Effector memory CD4-positive, alpha-beta T cell (primary cell): ENCODE data around the gene CIP2A.

ENCODE experiments used
- DNase-seq, 3 donors: peaks; one replicate each; pipeline ENCODE4 v3.0.0-alpha.2; 2020
- H3K27ac ChIP-seq: 2 replicates; pipeline ENCODE4 v1.7.0; 2013; ENCODE audit warnings: mild to moderate bottlenecking, low read length, moderate library complexity; ENCODE audit not compliant: insufficient read depth, poor library complexity, severe bottlenecking
- H3K27me3 ChIP-seq: replicated peaks from 2 replicates; pipeline ENCODE4 v1.7.0; 2013; ENCODE audit warnings: mild to moderate bottlenecking, low read length; ENCODE audit not compliant: insufficient read depth, control insufficient read depth, poor library complexity, severe bottlenecking
- H3K36me3 ChIP-seq: 2 replicates; pipeline ENCODE4 v1.7.0; 2013; ENCODE audit warnings: mild to moderate bottlenecking, low read length, moderate library complexity; ENCODE audit not compliant: control insufficient read depth, insufficient read depth
- H3K4me1 ChIP-seq: 2 replicates; pipeline ENCODE4 v1.7.0; 2013; ENCODE audit warnings: low read length, mild to moderate bottlenecking; ENCODE audit not compliant: control insufficient read depth, insufficient read depth, poor library complexity, severe bottlenecking
- H3K4me3 ChIP-seq: 2 replicates; pipeline ENCODE4 v1.7.0; 2013; ENCODE audit warnings: low read length, low read depth, mild to moderate bottlenecking; ENCODE audit not compliant: insufficient read depth, poor library complexity, severe bottlenecking
- H3K9me3 ChIP-seq: 2 replicates; pipeline ENCODE4 v1.7.0; 2013; ENCODE audit warnings: mild to moderate bottlenecking, low read length, moderate library complexity; ENCODE audit not compliant: control insufficient read depth

The CIP2A gene

DNA sequence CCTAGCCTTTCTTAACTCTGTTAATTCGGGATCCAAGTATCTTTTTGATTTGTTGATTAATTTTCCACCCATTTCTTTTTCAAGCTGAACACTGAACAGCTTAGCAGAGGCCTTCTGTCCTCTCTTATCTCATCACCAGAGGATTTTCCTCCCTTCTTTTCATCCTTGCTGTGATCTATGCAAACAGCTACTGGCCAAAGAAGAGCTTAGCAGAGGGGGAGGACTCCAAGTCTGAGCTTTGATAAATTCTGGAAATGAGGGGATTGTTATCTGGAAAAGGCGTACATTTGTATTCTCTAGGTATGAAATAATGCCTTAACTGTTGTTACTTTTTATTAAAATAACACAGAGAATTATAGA is 13.7 kb upstream of the CIP2A start:
- peak overlapping the region; percentile 54 for H3K27ac ChIP-seq
- no peaks in the 10 kb centered on the region for H3K27me3 ChIP-seq
- no peaks in the 10 kb centered on the region for H3K9me3 ChIP-seq
- H3K36me3 ChIP-seq: no peaks in the 10 kb centered on the region
- DNase-seq: no peak
- H3K4me3 ChIP-seq: no peak overlapping the region
- H3K4me1 ChIP-seq: peaks cover 36% of the 10 kb centered on the region

DNA sequence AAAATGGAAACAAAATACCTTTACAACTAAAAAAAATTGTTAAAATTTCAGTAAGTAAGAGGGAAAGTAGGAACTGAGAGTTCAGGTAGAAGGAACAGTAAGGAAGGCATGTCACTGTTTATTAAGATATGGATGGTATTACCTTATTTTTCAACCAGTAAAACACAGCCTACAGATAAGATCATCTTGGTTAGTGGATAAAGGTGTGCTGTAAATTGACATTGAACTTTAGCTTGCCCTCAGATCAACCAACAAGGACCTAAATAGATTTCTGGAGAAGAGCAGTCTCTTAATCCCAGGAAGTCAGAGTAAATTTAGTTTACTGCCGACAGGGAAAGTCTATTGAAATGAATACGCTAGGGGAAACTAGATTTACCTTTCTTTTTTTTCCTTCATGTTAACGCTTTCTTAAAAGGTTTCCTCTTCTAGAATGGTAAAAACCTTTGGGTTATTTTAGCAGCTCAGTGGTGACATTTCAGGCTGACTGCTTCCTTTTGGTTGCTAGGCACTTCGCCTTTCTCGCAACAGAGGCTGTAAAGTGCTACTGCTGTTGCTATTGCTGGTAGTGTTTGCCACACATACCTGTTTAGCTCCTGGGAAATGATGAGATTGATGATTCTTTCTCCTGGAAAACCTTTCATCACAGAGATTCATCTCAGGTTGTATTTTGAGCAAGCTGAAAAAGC is 13.2 kb upstream of the CIP2A start:
- no peaks in the 10 kb centered on the region for H3K27me3 ChIP-seq
- no peaks in the 10 kb centered on the region for H3K9me3 ChIP-seq
- H3K4me1 ChIP-seq: peaks cover 36% of the 10 kb centered on the region
- peak overlapping the region; percentile 54 for H3K27ac ChIP-seq
- H3K4me3 ChIP-seq: no peak overlapping the region
- DNase-seq: peak in 2 of 3 donors; percentile 1 to 3
- H3K36me3 ChIP-seq: no peaks in the 10 kb centered on the region

DNA sequence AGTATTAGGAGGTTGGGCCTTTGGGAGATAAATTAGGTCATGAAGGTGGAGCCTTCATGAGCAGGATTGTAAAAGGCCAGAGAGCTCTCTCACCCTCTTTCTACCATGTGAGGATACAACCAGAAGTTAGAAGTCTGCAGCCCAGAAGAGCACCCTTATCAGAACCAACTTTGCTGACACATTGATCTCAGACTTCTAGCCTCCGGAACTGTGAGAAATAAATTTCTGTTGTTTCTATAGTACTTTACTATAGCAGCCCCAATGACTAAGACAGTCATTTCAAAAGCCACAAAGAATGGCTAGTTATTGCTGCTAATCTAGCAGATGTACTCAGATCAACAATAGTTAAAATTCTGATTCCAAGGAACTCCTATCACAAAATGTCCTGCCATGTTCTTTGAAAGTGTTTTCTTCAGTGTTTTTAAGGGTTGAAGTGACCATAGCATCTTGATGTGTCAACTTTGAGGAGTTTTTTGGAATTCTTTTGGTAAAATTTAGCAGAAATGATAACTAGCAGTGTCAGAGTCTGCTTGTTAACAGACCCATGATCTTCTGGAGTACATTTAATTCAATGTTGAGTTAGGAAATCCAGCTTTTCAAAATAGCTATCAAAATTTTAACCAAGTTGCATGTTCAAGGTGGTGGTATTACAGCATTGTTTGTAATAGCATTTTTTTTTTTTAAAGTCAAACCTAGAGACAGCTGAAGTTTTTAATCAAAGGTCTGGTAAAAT is 10.6 kb upstream of the CIP2A start:
- H3K4me3 ChIP-seq: no peak overlapping the region
- no peaks in the 10 kb centered on the region for H3K27me3 ChIP-seq
- peaks cover 27% of the 10 kb centered on the region for H3K4me1 ChIP-seq
- no peak overlapping the region for H3K27ac ChIP-seq
- no peak for DNase-seq
- H3K36me3 ChIP-seq: no peaks in the 10 kb centered on the region
- no peaks in the 10 kb centered on the region for H3K9me3 ChIP-seq

DNA sequence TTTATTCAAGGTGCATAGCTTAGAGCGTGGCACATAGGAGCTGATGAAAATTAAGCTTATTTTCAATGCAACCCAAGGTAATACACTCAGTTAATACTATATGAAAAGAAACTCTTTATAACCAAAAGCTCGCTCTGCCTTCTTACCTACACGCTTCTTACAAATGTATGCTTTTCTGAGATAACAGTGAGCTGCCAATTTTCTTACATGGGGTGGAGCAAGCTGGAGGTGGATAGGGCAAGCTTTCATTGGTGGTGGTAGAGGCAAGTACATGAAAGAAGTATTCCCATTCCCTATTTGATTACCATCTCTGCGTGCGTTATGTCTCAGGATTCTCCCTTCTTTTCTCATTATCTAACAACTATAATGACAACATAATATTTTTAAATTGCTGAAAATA is 9.1 kb upstream of the CIP2A start:
- Histone ChIP-seq H3K27me3 (no peaks in the 10 kb centered on the region), H3K27ac (no peak overlapping the region), H3K4me1 (peaks cover 14% of the 10 kb centered on the region), H3K36me3 (no peaks in the 10 kb centered on the region), H3K9me3 (no peaks in the 10 kb centered on the region), H3K4me3 (no peak overlapping the region)
- DNase-seq: no peak

DNA sequence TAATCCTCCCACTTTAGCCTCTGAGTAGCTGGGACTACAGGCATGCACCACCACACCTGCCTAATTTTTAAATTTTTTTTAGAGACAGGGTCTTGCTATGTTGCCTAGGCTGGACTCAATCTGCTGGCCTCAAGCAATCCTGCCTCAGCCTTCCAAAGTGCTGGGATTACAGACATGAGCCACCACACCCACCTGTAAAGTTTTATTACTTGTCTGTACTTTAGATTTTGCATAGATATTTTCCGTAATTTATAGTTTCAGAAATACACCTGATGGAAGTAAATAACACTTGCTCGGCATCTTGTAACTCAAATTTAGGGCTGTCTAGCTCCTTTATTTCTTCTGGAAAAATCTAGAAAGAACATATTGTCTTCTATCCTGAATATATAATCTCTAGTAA is 6.1 kb upstream of the CIP2A start:
- Histone ChIP-seq H3K36me3 (no peaks in the 10 kb centered on the region), H3K9me3 (no peaks in the 10 kb centered on the region), H3K4me3 (no peak overlapping the region), H3K27ac (no peak overlapping the region), H3K4me1 (no peaks in the 10 kb centered on the region), H3K27me3 (no peaks in the 10 kb centered on the region)
- no peak for DNase-seq

DNA sequence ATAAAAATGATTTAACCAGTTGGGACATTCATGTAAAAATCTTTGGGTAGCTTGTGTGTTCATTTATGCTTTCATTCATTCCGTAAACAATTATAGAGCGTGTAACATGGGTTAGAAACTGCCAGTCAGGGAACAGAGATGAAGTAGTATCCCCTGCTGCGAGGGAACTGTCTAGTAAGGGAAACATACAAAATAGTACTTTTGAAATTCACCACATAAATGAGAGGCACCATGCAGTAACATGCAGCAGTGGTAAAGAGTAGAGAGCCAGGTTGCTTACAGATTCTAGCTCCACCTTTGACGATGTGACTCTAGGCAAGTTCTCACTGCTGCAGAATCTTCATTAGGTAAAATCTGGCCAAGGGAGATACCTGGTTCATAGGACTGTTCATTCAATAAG is 1.2 kb upstream of the CIP2A start:
- H3K9me3 ChIP-seq: no peaks in the 10 kb centered on the region
- H3K27me3 ChIP-seq: no peaks in the 10 kb centered on the region
- peak overlapping the region; percentile 79 for H3K4me3 ChIP-seq
- H3K27ac ChIP-seq: peak overlapping the region; percentile 94
- H3K36me3 ChIP-seq: no peaks in the 10 kb centered on the region
- DNase-seq: no peak
- peaks cover 3% of the 10 kb centered on the region for H3K4me1 ChIP-seq

DNA sequence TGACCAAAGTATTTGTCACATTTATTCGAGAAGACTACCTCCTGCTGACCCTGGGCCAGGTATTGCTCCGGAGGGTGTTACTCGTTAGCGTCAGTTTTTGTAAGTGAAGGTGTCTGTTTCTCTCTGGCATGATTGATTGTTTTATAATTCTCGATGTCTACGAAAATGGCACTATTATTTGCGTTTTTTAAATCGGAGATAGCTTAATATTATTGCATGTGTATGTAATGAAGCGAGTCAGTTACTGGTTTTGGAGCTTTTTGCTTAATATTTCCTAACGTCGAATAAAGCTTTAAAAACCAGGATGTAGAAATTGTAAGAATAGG is 723 bp upstream of the CIP2A start:
- no peaks in the 10 kb centered on the region for H3K36me3 ChIP-seq
- H3K4me3 ChIP-seq: peak overlapping the region; percentile 79
- no peak for DNase-seq
- peaks cover 3% of the 10 kb centered on the region for H3K4me1 ChIP-seq
- H3K27ac ChIP-seq: peak overlapping the region; percentile 94
- no peaks in the 10 kb centered on the region for H3K9me3 ChIP-seq
- H3K27me3 ChIP-seq: no peaks in the 10 kb centered on the region

DNA sequence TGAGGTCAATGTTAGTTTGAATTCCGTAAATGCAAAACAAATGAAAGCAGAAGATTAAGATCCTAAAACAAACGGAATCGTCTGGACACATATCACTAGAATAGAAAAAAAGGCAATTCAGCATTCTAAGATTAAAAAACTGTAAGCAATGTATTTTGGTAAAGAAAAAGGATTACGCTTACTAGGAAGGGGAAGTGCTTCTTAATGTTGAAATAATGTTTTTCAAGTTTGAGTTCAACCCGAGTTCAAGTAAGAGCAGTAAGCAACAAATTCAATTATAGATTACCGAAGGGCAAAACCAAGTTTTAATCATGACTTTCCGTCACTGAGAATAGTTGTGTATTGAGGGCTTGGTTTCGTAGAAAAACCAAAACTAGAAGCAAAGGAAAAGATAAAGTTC is 637 bp downstream of the CIP2A start:
- Histone ChIP-seq H3K4me1 (peaks cover 3% of the 10 kb centered on the region), H3K27ac (peak overlapping the region; percentile 94), H3K4me3 (peak overlapping the region; percentile 79), H3K9me3 (no peaks in the 10 kb centered on the region), H3K27me3 (no peaks in the 10 kb centered on the region), H3K36me3 (no peaks in the 10 kb centered on the region)
- DNase-seq: no peak

DNA sequence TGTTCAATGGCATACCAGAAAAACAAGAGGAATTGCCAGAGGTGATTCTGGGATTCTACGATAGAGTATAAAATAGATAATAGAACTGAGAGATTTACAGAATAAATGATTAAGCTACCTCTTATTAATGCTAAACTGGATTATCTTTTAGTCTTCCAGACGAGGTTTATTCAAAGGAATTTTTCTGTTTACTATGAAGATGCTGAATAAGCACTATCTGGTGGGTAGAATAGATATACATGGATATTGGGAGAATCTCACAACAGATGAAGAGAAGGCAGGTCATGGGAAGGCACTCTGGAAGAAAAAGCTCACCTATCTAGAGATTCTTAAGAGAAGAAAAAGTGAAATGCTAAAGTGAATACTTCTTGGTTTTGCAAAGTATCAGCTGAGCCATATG is 11.2 kb downstream of the CIP2A start:
- no peak for DNase-seq
- Histone ChIP-seq H3K36me3 (no peaks in the 10 kb centered on the region), H3K4me3 (no peak overlapping the region), H3K9me3 (no peaks in the 10 kb centered on the region), H3K27me3 (no peaks in the 10 kb centered on the region), H3K4me1 (no peaks in the 10 kb centered on the region), H3K27ac (no peak overlapping the region)

DNA sequence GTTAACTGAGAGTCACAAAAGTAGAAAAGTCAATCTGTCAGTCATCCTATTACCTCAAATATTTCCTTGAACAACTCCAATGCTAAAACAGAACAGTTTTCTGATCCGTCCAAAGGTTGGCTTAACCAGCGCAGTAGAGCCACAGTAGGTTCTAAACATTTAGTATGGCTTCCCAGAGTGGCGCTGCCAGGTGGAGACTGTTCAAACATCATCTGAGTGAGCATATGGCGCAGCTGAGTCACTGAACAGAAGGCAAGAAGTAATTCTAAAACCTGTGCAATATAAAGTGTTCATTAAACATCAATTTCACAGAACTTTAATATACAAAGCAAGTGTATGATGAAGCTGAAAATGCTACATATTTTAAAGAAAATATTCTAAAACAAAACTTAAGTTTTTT is 19.9 kb downstream of the CIP2A start:
- no peak overlapping the region for H3K4me3 ChIP-seq
- no peak overlapping the region for H3K27ac ChIP-seq
- DNase-seq: no peak
- H3K4me1 ChIP-seq: no peaks in the 10 kb centered on the region
- no peaks in the 10 kb centered on the region for H3K27me3 ChIP-seq
- no peaks in the 10 kb centered on the region for H3K36me3 ChIP-seq
- H3K9me3 ChIP-seq: no peaks in the 10 kb centered on the region
